RPMI7951 (cell line): ENCODE measurements around the gene SLC6A18. TPM values are rescaled to one million over a fixed set of nuclear protein-coding genes. Genes with fewer than 3 reads are reported as not detected.
A peak's percentile ranks its signal among the peaks of the same experiment; 100 is the strongest.
"Not testable (repeated sequence)": the region's sequence is repeated elsewhere in the genome, so short reads cannot be mapped to it uniquely, and the experiment has no call there.

Experiments used
- DNase-seq: peaks from one replicate; pipeline ENCODE4 v3.0.0-alpha.2; 2012; ENCODE audit warnings: low read depth
- total RNA-seq: library from RNA; depleted of rRNA; stranded (reverse); fragments of >200 nt; shearing (Covaris generic); gene quantifications from 2 replicates; pipeline ENCODE4 v1.2.3, GENCODE V29; 2014

SLC6A18 gene
- total RNA-seq, 1 experiment from 2014 or later = not detected

DNA sequence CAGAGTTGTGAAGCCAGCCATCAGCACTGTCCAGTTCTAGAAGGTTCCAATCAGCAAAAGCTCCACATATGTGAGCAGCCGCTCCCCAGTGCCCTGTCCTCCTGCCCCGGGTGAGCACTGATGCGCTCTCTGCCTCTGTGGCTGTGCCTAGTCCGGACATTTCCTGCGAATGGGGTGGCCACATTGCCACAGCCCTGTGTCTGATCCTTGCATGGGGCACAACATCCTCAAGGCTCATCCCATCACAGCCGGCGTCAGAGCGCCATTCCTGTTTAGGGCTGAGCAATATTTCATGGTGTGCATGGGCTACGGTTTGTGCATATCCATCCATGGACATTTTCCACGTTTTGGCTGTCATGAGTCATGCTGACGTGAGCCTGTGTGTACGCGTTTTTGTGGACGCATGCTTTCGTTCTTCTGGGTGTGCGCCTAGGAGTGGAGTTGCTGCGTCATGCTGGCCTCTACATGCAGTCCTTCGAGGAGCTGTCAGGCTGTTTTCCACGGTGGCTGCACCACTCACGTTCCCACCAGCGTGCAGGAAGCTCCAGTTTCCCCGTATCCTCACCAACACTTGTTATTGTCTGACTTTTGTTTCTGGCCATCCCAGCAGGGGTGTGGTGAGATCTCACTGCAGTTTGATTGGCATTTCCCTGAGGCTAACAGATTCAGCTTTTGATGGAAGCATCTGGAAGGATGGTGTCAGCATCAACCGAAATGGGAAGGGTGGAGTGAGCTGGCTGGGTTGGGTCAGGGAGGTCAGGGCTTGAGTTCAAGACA is 9.7 kb upstream of the SLC6A18 start:
- no peak for DNase-seq

GRCh38 chr5:1216211-1216917 is 8.8 kb upstream of the SLC6A18 start:
- no peak for DNase-seq

DNA sequence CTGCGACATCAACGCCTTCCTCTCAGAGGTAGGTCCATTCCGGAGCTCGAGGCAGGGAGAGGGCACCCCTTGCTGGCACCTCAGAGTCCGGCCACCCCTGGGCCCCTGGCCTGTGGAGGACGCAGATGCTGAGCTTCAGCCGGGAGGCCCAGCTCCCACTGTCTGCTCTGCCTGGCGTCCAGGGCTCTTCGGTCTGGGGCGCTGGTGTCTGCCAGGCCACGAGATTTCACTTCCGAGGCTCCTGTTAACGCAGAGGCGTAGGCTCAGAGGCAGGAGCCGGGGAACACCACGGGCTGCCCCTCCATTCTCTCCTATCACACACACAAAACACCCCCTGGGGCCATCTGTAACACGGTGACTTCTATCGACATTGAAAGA is 8.3 kb upstream of the SLC6A18 start:
- DNase-seq = no peak

- DNase-seq = no peak
Measured at GRCh38 chr5:1217596-1218206, 7.5 kb upstream of the SLC6A18 start.

DNA sequence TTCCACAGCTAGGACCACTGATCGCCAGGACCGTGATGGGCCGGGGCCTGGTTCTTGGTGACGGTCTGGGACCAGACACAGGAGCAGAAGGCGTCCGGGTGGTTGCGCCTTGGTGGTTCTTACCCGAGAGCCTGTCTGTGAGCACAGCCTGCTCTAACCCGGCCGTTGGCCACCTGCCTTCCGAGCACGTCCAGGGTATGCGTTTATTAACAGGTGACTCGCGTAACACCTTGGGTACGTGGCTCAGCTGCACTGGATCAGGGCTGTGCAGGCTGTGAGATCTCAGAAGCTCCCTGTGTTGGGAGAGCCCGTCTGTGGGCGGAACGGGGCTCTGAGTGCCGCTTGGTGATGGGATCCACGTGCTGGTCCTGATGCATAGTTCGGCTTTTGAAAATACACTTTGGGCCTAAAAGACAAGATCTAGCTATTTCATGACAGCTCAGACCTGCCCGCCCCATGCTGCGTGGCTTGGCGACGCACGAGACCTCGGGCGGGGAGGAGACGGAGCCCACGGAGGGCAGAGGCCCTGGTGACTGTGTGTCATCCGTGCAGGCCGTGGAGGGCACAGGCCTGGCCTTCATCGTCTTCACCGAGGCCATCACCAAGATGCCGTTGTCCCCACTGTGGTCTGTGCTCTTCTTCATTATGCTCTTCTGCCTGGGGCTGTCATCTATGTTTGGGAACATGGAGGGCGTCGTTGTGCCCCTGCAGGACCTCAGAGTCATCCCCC is 6.7 kb upstream of the SLC6A18 start:
- no peak for DNase-seq

DNA sequence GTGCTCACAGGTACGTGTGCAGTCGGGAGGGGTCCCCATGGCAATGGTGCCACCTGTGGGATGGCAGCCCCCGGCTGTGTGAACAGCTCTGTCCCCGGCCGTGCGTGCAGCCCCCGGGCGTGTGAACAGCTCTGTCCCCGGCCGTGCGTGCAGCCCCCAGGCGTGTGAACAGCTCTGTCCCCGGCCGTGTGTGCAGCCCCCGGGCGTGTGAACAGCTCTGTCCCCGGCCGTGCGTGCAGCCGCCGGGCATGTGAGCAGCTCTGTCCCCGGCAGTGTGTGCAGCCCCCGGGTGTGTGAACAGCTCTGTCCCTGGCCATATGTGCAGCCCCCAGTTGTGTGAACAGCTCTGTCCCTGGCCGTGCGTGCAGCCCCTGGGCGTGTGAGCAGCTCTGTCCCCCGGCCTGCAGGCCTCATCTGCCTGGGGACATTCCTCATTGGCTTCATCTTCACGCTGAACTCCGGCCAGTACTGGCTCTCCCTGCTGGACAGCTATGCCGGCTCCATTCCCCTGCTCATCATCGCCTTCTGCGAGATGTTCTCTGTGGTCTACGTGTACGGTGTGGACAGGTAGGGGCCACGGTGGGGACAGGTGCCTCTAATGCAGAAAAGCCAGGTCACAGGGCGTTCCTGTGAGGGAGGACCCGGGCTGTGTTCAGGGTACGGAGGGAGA is 5.9 kb upstream of the SLC6A18 start:
- no peak for DNase-seq

DNA sequence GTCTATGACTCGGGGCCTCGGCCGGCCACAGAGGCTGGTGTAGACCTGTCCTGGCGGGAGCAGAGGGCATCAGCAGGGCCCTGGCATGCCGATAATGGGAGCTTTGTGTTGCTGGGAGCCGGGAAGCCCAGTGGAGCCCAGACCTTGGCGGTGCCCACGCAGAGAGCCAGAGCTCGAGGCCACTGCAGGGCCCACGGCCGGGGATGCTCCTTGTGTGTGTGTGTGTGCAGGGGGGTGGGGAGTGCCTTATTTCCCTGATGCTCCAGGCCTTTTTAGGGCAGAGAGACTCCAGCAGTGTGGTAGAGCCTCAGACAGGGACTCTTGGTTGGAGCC is 5.4 kb upstream of the SLC6A18 start:
- no peak for DNase-seq

DNA sequence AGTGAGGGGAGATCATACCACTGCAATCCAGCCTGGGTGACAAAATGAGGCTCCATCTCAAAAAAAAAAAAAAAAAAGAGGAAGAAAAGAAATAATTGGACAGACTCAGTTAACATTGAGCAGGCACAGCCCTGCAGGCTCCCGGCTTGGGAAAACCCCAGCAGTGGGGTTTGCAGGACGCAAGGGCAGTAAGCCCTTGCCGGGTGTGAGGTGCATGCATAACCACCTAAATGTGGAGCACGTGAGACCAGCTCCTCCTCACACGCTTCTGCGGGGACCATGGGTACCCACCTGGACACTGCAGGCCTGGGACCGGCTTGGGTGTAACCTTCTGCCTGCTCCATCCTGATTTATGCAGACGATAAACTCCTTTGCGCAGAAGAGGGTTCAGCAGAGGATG is 4.8 kb upstream of the SLC6A18 start:
- no peak for DNase-seq

DNA sequence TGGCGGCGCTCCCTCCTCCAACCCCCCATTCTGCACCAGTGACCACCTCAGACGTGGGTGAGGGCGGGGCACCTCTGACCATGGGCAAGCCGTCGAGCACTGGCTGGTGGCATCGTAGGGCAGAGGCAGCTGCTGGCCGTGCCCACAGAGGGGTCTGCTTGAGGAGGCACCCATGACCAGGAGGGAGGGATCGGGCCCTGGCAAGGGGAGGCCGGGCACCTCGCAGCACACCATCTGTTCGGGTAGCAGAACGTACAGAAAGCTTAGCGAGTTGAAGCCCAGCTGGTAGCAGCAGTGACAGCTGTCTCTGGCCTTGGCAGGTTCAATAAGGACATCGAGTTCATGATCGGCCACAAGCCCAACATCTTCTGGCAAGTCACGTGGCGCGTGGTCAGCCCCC is 4.3 kb upstream of the SLC6A18 start:
- no peak for DNase-seq

DNA sequence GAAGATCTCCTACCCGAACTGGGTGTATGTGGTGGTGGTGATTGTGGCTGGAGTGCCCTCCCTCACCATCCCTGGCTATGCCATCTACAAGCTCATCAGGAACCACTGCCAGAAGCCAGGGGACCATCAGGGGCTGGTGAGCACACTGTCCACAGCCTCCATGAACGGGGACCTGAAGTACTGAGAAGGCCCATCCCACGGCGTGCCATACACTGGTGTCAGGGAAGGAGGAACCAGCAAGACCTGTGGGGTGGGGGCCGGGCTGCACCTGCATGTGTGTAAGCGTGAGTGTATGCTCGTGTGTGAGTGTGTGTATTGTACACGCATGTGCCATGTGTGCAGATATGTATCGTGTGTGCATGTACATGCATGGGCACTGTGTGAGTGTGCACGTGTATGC is 3.5 kb upstream of the SLC6A18 start:
- no peak for DNase-seq

GRCh38 chr5:1222147-1222546 is 3.0 kb upstream of the SLC6A18 start:
- DNase-seq = no peak

DNA sequence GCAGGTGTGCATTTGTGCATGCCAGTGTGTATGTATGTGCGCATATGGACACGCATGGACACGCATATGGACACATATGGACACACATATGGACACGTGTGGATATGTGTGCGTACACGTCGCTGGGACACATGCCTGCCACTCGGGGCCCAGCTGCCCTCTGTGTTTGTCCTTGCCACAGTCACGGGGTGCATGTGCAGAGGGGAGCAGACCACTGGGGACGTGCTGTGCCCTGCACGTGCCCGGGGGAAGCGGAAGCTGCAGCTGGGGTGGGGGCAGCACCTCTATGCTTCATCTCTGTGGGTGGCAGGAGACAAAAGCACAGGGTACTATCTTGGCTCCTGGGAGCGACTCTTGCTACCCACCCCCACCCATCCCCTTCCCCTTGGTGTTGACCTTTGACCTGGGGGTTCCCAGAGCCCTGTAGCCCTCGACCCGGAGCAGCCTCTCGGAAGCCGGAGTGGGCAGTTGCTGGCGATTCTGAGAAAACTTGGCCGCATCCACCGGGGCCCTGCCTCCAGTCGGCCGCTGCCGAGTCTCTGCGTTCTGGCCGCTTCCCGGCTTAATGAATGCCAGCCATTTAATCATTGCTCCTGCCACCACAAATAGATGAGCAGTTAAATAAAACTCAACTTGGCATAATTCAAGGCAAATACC is 2.4 kb upstream of the SLC6A18 start:
- DNase-seq = no peak

- no peak for DNase-seq
Measured at GRCh38 chr5:1223278-1223670, 1.9 kb upstream of the SLC6A18 start.

DNA sequence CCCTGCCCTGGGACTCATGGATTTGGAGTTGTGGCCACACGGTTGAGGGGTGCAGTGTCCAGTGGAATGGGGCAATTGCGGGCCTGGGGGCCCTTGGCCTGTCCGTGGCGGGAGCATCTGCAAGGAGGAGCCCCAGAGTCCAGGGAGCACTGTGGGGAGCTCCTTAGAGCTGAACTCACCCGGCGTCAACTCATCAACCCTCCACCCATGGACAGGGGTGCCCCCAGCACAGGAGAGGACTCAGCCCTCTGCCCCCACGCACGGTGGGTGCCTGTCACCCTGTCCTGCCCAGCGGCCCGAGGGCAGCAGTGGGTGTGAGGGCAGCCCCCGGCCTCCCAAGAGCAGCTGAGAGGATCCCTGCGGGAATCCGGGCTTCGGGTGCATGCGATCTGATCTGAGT is 550 bp upstream of the SLC6A18 start:
- no peak for DNase-seq

GRCh38 chr5:1226231-1226630 is 1.1 kb downstream of the SLC6A18 start:
- DNase-seq = no peak

DNA sequence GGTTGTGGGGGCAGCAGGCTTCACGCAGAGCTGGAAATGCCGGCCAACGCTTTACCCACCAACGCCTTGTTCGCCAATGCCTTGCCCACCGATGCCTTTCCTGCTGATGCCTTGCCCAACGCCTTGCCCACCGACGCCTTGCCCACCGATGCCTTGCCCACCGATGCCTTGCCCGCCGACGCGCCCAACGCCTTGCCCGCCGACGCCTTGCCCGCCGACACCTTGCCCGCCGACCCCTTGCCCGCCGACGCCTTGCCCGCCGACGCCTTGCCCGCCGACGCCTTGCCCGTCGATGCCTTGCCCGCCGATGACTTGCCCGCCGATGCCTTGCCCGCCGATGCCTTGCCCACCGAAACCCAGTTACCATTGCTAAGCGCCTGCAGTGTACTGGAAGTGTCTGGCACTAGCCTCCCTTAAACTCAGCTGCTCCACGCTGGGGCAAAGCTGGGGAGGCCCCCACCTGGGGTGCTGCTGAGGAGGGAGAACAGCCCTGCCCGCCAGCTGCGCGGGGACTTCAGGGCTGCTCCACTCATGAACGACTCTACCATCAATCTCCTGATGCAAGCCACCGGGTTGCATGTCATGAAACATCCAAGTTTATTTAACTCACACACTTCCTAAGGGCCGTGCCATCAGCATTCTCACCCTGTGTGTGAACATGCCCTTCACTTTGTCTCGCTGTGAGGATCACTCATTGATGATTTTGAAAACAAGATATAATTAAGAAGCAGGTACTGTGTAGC is 1.8 kb downstream of the SLC6A18 start:
- no peak for DNase-seq

DNA sequence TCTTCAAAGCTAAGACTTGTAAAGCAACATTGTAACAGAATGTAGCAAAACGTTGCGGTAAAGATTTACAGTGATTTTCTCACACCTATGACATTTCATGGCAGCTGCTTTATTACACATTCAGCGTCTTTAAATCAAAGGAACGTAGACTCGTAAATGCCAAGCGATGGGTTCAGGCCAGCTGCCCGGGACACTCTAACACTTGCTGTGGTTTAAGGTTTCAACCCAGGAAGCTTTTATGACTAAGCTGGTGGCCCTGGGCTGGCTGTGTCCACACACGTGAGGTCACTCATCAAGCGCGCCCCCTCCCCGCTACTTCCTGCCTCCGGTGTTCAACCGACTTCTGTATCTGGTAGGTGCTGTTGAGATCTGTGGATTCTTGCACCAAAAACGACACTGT is 2.5 kb downstream of the SLC6A18 start:
- peak; percentile 42 for DNase-seq

GRCh38 chr5:1228120-1228519 is 2.9 kb downstream of the SLC6A18 start:
- no peak for DNase-seq

GRCh38 chr5:1229023-1229422 is 3.8 kb downstream of the SLC6A18 start:
- DNase-seq = not testable (repeated sequence)

DNA sequence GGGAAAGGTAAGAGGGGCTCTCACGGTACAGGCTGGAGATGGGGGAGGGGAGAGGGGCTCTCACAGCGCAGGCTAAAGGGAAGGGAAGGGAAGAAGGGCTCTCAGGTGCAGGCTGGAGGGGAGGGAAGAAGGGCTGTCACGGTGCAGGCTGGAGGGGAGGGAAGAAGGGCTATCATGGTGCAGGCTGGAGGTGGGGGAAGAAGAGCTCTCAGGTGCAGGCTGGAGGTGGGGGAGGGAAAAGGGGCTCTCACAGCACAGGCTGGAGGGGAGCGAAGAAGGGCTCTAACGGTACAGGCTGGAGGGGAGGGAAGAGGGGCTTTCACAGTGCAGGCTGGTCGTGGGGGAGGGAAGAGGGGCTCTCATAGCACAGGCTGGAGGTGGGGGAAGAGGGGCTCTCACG is 4.6 kb downstream of the SLC6A18 start:
- no peak for DNase-seq

GRCh38 chr5:1230551-1230950 is 5.4 kb downstream of the SLC6A18 start:
- no peak for DNase-seq
